ENCODE data around the gene GPR3.
A peak's percentile ranks its signal among the peaks of the same experiment; 100 is the strongest.

GPR3 gene, protein sequence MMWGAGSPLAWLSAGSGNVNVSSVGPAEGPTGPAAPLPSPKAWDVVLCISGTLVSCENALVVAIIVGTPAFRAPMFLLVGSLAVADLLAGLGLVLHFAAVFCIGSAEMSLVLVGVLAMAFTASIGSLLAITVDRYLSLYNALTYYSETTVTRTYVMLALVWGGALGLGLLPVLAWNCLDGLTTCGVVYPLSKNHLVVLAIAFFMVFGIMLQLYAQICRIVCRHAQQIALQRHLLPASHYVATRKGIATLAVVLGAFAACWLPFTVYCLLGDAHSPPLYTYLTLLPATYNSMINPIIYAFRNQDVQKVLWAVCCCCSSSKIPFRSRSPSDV

DNA sequence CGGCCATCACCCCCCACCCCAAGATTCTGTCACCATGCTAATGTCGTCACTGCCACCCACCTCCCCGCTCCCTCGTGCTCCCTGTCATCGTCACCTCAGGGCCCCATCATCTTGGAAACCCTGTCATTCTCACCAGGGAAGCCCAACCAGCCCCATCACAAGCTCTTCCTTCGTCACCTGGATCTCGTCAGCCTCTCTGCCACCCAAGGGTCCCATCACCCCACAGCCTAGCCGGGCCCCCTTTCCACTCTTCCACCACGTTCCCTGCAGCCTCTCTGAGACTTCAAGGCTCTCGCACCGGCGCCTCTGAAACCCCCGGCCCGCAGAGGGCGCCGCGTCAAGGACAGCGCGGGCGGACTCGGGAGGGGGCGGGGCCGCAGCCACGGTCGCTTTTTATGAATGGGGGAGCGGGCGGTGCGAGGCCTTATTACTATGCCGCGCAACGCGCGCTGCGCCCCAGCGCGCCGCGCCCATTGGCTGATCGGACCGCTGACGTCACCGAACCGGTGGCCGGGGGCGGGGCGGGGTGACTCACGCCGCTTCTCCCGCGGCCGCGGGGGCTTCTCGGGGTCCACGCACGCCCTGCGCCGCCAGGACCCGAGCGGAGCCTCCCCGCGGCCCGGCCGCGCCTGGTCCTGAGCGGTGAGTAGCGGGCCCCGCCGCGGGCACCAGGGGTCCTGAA lies at the start of gene GPR3:
Gene GPR3 (plus strand): TSS at position 527 of the 682 bp plus-strand sequence. CDS start 1,177 bp downstream, outside the sequence.
- DNase-seq, result peak; percentile 95

DNA sequence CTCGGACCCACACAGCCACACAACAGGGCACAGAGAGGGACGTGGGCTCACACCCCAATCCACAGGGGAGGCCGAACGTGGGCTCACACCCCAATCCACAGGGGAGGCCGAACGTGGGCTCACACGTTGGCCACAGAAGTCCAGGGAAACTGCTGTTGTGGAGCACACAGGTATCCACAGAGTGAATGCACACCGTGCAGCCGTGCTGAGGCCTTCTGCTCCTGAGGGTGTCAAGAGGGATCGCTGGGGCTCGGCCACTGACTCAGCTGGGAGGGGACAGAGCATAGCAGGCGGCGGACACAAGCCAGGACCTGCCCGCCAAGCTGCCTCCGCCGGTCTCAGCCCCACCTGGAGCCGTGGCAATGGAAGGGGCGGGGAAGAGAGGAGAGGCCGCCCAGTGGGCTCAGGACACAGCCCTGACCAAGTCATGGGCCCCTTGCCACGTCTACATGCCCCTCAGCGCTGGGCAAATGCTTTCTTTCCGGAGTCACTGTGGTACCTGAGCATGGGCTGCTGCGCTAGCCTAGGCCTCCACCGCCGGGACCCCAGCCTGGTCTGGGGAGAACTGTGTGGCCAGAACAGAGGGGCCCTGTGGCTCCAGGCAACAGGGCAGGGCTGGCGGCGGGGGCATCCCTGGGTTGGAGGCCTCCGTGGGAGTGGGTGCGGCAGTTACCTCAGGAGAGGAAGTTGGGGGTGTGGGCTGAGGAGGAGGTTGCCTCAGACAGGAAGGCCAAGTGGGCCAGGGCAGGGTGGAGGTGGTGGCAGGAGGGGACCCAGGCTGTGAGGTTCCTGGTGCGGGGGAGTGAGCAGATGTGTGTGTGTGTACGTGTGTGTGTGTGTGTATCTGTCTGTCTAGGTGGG lies 49.4 kb upstream of the GPR3 start:
- no peak for DNase-seq

DNA sequence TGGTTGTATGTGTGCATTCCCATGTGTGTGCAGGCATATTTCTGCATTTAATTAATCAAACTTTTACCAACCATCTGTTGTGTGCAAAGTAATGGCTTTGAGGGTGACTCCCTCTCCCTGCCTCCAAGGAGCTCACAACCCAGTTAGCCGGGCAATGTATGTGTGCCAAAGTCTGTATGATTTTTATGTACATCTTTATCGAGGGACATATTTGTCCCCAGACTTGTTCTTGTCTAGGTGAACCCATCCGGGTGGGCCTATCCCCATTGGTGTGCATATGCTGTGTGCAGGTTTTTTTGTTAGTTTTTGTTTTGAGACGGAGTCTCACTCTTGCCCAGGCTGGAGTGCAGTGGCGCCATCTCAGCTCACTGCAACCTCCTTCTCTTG lies 48.8 kb upstream of the GPR3 start:
- DNase-seq, result no peak

DNA sequence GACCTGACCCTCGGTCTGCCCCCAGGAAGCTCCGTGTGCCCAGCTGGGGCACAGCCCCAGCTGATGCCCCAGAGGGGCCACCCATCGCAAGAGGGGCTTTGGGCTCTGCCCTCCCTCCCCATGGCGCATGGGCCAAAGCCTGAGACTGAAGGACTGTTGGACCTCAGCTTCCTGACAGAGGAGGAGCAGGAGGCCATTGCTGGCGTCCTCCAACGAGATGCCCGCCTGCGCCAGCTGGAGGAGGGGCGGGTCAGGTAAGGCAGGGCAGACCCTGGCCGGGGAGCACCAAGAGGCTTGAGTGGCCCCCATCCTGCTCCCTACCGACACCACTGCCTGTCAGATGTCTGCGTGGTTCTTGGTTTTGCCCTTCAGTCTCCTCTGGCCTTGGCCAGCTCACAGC lies 47.1 kb upstream of the GPR3 start:
- DNase-seq, result no peak

DNA sequence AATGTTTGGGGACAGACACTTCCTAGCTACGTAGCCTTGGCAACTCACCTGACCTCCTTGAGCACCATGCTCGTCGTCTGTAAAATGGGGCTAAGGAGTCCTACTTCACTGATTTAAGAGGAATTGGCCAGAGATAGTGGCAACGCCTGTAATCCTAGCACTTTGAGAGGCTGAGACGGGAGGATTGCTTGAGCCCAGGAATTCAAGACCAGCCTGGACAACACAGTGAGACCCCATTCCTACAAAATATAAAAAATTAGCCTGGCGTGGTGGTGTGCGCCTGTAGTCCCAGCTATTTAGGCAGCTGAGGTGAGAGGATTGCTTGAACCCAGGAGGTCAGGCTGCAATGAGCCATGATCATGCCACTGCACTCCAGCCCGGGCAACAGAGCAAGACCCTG lies 46.1 kb upstream of the GPR3 start:
- no peak for DNase-seq

DNA sequence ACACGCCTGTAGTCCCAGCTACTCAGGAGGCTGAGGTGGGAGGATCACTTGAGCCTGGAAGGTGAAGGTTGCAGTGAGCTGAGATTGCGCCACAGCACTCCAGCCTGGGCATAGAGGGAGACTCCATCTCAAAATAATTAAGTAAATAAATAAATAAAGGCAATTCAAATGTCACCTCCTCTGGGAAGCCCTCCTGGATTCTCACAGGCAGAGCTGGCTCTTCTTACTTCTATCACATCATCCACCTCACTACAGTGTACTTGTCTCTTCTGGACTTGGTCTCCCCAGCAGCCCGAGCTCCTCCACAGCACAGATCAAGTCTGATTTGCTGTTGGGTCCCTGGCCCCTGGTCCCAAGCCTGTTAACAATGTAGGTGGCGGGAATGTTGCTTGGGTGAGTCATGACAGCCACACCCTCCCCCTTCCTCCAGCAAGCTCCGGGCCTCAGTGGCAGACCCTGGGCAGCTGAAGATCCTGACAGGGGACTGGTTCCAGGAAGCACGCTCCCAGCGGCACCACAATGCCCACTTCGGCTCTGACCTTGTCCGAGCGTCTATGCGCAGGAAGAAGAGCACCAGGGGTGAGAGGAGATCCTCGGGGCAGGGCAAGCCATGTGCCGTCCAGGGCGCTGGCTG lies 45.3 kb upstream of the GPR3 start:
- no peak for DNase-seq

DNA sequence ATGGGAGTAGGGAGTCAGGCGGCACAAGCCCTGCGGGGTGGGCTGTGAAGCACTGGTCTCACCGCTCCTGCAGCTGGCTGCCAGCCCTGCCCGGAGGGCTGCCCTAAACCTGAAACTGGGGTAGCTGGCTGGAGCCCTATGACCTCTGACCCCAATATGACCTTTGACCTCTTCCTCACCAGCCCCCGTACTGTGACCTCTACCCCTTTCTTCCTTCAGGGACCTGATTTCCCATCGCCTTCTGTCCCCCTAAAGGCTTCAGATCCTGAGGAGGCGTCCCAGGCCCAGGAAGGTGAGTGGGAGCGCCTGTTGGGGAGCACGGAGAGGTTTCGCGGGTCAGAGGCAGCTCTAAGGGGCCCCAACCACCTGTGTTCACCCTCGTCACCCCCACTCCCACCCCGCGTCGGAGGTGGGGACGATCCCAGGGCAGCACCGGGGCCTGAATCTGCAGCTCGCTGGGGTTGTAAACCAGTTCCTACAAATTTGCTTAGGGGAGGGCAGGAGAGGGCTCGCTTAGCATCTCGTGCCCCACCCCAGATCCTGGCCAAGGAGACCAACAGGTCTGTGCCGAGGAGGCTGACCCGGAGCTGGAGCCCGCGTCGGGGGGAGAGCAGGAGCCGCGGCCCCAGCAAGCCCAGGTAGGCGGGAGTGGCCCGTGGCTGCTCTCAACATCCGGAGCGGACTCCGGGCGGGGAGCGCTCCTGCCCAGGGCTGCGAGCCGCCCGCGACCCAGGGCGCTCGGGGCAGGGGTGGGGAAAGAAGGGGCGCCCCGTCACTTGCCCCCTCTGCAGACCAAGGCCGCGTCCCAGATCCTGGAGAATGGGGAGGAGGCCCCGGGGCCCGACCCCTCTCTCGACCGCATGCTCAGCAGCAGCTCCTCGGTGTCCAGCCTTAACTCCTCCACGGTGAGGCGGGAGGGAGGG lies 43.3 kb upstream of the GPR3 start:
- peak; percentile 72 for DNase-seq

DNA sequence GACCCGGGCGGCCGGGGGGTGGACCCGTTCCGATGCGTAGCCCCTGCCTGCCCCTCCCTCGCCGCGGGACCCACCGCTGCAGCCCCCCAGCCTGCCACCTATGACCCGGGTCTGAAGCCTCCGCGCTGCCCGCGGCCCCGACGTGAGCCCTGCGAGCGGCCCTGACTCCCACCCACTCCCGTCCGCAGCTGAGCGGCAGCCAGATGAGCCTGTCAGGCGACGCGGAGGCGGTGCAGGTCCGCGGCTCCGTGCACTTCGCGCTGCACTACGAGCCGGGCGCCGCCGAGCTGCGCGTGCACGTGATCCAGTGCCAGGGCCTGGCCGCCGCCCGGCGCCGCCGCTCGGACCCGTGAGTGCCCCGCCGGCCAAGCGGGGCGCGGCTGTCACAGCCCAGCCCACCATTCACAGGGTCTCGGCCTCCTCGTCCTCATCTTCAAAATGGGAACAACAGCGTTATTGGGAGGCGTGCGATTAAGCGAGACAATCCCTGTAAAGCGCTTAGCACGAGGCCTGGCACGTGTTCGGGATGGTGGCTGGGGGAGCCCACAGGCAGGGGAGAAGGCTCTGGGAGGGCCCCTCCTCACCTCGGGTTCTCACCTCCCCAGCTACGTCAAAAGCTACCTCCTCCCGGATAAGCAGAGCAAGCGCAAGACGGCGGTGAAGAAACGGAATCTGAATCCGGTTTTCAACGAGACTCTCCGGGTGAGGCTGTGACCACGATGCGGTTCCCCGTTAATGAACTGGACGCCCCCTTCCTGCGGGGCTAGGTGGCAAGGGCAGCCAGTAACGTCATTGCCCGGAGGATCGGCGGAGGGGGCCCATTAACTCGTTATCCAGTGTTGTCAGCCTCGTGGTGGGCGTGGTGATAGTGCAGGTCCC lies 42.4 kb upstream of the GPR3 start:
- peak; percentile 72 for DNase-seq

DNA sequence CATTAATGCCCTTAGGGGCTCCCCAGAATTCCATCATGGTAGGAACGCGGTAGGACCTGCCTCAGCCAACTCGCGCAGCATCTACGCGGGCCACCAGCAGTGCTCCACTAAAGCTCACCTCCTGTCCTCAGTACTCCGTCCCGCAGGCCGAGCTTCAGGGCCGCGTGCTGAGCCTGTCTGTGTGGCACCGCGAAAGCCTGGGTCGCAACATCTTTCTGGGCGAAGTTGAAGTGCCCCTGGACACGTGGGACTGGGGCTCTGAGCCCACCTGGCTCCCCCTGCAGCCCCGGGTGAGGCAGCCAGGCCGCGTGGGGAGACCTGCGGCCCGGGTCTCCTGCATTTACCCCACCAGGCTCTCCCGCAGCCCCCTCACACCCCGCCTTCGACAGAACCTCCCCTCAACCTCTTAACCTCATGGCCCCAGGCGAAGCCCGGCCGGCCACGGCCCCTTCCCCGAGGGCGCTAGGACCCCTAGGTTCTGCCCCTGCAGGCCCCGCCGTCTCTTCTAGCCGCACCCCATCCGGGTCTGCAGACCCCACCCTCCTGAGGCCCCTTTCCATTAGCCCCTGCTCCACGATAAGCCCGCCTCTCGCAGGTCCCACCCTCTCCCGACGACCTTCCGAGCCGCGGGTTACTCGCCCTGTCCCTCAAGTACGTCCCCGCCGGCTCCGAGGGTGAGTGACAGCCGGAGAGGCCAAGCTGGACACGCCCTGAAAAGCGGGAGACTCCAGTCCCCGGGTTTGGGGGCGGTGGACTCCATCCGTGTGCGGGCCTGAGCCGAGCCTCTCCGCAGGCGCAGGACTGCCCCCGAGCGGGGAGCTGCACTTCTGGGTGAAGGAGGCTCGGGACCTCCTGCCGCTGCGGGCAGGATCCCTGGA lies 41.5 kb upstream of the GPR3 start:
- DNase-seq, result no peak

DNA sequence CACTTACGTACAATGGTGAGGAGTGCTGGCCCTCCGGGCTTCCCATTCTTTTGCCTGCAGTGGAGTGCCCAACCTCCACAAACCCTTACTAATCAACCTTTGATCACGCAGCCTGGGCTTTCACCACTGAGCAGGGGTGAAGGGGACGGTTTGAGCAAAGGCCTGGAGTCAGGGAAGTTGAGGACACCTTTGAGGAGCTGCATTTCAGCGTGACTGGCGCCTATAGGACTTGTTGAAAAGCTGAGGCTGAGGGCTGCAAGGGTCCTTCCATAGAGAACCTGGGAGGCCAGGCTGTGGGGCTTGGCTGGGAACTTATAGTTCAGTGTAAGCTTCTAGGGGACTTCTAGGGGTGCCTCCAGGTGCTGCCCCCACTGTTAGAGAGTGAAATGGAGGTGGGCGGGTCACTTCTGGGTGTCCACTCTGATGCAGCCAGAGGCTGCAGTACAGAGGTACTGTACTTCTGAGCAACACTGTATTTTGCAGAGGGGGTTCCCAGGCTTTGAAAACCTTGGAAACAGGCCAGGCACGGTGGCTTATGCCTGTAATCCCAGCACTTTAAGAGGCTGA lies 40.8 kb upstream of the GPR3 start:
- DNase-seq, result no peak

DNA sequence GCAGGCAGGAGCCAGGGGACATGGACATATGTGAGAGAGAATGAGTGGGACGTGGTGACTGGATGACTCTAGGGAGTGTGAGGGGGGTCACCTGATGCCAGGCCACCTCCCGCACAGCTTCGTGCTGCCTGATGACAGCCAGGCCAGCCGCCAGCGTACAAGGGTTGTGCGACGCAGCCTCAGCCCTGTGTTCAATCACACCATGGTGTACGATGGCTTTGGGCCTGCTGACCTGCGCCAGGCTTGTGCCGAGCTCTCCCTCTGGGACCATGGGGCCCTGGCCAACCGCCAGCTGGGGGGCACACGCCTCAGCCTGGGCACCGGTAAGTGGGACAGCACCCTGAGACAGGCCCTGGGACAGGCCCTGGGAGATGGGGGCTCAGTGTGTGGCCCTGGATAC lies 39.3 kb upstream of the GPR3 start:
- no peak for DNase-seq

DNA sequence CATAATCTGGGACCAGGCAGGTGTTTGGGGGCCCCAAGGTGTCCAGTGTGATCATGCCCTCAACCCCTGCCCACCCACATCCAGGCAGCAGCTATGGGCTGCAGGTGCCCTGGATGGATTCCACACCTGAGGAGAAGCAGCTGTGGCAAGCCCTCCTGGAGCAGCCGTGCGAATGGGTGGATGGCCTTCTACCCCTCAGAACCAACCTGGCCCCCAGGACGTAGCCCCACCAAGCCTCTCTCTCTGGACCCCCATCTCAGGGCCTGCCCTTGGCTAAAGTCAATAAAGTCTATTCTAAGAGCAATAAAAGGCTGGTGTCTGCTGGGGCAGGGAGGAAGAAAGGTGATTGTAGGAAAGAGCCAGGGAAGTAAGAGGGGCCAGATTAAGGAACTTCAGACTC lies 38.8 kb upstream of the GPR3 start:
- no peak for DNase-seq

DNA sequence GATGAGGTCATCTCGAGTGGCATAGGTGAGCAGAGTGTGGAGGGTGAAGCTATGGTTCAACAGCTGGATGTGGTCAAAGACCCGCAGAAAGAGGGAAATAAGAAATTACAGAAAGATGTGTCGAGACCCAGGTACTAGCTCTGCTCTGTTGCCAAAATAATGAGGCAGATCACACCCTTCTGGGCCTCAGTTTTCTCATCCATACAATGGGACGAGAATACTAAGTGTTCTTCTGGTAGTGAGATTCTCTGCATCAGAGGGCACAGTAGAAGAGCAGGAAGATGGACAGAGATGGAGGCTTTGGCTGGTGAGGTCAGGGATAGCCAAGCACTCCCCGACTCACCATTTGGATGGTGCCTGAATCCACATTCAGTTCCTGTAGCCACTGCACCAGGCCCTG lies 36.7 kb upstream of the GPR3 start:
- no peak for DNase-seq

DNA sequence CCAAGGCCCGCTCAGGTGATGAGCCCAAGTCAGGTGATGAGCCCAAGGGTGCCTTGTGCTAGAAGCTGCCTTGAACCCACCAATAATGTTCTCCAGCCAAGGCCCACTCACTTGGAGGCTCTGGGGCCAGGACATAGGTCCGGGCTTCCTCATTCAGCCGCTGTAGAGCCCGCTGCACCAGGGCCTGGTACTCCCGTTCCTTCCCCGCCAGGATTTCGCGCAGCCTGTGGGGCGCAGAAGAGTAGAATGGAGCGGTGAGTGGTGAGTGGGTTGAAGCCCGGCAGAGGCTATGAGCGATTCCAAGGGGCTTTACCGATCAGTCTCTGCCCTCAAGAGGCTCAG lies 36.2 kb upstream of the GPR3 start:
- no peak for DNase-seq

DNA sequence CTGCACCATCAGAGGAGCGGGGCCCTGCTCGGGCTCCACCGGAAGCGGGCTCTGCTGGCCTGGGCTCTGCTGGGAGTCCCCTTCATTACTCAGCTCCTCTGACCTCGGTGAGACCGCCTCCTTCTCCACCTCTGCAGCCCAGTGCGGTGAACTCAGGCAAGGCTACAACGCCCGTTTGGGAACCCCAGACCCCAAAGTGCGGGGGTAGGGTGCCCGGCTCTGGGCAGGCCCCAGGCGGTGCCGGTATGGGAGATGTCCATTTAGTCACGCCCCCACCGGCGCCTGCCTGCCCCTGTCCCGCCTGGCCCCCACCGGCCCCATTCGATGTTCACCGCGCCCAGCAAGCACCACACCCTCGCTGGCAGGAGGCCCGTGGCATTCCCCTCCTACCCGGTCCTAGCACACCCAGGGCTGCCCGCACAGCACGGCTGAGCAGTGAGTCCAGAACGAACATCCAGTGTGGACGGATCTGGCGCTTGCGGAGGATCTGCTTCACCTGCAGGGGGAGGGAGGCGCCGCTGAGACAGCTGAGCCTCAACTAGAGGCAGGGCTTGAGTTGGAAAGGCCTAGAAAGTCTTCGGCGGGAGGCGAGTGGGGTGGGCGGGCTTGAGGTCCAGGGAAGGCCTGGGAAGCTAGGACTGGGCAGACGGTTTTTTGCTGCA lies 35.7 kb upstream of the GPR3 start:
- DNase-seq, result no peak

DNA sequence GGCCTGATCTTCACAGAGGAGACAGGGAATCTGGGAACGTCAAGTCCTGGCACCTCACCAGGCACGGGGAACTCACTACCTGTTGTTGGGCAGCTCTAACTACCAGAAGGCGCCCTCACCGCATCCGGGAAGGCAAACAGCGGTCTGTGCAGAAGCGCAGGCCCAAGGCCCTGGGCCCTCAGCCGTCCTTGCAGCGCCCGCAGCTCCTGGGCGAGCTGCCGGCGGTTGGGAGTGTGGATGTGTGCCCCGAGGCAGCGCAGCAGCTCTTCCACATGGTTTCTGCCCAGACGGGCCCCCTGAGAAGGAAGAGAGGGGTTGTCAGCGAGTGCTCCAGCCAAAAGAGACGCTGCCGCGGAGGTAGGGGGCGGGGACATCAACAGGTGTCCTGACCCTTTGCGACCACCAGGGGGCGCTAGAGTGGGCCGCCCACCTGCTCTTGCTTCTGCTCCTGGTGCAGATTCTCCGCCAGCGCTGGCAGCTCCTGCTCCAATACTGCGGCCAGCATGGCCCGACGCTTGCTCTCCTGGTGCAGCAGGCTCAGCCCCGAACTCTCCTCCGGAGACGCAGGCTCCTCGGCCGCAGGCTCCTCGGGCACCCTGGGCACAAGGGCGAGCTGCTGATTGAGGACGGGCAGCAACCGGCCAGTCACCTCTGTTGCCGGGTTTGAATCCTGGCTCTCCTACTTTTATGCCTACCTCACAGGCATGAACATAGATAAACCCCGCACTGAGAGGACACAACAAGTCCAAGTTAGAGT lies 35.0 kb upstream of the GPR3 start:
- DNase-seq, result no peak

DNA sequence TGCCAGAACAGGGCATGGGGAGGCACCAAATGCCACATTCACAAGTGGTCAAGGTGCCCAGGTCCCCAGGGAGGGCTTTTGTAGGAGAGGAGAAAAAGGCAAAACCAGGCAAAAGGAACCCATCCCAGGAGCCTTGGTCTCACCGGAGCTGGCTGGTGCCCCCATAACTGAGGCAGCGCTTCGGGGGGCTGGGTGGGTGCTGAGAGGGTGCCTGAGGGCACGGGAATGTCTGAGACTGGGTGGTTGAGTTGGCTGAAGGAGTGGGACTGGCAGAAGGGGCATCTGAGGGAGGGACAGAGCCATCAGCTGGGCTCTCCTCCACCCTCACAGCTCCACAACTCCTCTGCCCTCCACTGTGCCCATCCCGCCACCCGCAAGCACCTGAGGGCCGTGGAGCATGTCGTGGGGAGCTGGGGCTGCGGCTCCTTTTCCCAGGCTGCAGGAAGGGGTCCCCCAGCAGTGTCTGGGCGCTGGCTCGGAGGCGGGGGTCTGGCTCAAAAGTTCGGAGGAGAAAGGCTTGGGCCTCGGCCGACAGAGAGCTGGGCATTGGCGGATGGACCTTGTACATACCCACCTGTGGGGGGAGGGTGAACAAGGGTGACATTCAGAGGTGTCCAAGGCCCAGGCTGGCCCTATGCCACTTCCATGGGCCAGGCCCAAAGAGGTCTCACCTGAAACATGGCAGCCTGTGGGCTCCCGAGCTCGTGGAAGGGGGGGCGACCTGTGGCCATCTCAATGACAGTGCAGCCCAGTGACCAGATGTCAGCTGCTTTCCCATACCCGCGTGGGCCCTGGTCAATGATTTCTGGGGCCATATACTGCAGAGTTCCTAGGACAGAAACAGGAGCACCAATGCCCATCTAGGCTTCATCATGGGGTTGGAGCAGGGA lies 34.1 kb upstream of the GPR3 start:
- DNase-seq, result no peak

All from NCI-H2227 treated with DMSO at 0.1 percent for 48 hours (cell line).